Heart right ventricle (tissue), 16 donors: ENCODE data around the gene ANKRD39. TPM values are rescaled to one million over a fixed set of nuclear protein-coding genes. Genes with fewer than 3 reads are reported as not detected.
A peak's percentile ranks its signal among the peaks of the same experiment; 100 is the strongest.

Experiments
- ATAC-seq, 8 donors: fragments of 200-7000 bp; cut with Tn5 transposase; one replicate each; pipeline ENCODE4 v1.9.1; 2020; ENCODE audit warnings: mild to moderate bottlenecking in 8 of 8, moderate library complexity in 8 of 8, moderate number of reproducible peaks in 1 of 8
- DNase-seq, 2 donors: peaks; one replicate each; pipeline ENCODE4 v3.0.0-alpha.2; 2020
- H3K27ac ChIP-seq, 10 donors: fragments of 200-600 bp; sonication (generic) in 2 of 10; one replicate each; pipeline versions ENCODE4 v1.5.0 to v1.8.0; 2020 to 2022; ENCODE audit warnings: mild to moderate bottlenecking in 3 of 10
- H3K27me3 ChIP-seq, 7 donors: fragments of 200-600 bp; one replicate each; pipeline ENCODE4 v1.8.0; 2021 to 2022; ENCODE audit warnings: mild to moderate bottlenecking in 2 of 7
- H3K36me3 ChIP-seq, 9 donors: fragments of 200-600 bp; sonication (generic) in 1 of 9; one replicate each; pipeline versions ENCODE4 v1.5.0 to v1.8.0; 2020 to 2022; ENCODE audit warnings: mild to moderate bottlenecking in 2 of 9
- H3K4me1 ChIP-seq, 9 donors: fragments of 200-600 bp; sonication (generic) in 1 of 9; one replicate each; pipeline versions ENCODE4 v1.5.0 to v1.8.0; 2020 to 2022; ENCODE audit warnings: mild to moderate bottlenecking in 4 of 9
- H3K4me3 ChIP-seq, 10 donors: fragments of 200-600 bp; sonication (generic) in 2 of 10; one replicate each; pipeline versions ENCODE4 v1.5.0 to v1.8.0; 2020 to 2022; ENCODE audit warnings: mild to moderate bottlenecking in 7 of 10, moderate library complexity in 2 of 10
- H3K9me3 ChIP-seq, 11 donors: fragments of 200-600 bp in 10 of 11; sonication (generic) in 2 of 11; one replicate each; pipeline versions ENCODE4 v1.5.0 to v1.8.0; 2013 to 2022; ENCODE audit warnings: mild to moderate bottlenecking in 2 of 11, control low read depth in 1 of 11, moderate library complexity in 1 of 11
- CTCF ChIP-seq, 9 donors: fragments of 200-600 bp; sonication (generic) in 2 of 9; IDR thresholded peaks; one replicate each; pipeline versions ENCODE4 v1.5.0 to v1.8.0; 2021 to 2022; ENCODE audit warnings: antibody characterized with exemption in 9 of 9, mild to moderate bottlenecking in 5 of 9, moderate library complexity in 1 of 9
- WGBS, 2 donors: extraction: QIAGEN DNeasy Blood & Tissue Kit; methylation state at CpG; one replicate each; pipeline ENCODE4 v1.1.7; 2013; ENCODE audit warnings: inconsistent platforms in 1 of 2; 5-methylcytosine and 5-hydroxymethylcytosine counted together
- intact Hi-C, 10 donors: fragments of 100-400 bp; cut with DNase I; formaldehyde crosslinking; loops; one replicate each; pipeline versions ENCODE4 v1.11.1 to v1.14.2; 2022
- long read RNA-seq, 3 donors: library from polyadenylated mRNA; unstranded; transcript quantifications; one replicate each; pipeline ENCODE4 v2.0.0, GENCODE V29; 2020 to 2021
- polyA plus RNA-seq, 2 donors: library from polyadenylated mRNA; stranded (reverse); fragments of 200-250 nt; gene quantifications; one replicate each; pipeline ENCODE4 v1.2.3, GENCODE V29; 2013
- total RNA-seq, 10 donors: library from RNA; stranded (reverse); fragmentation: NEBNext Ultra II Directional in 3 of 10; extraction: Animal tissue kit (Norgen Biotek cat#: 25700) in 3 of 10; gene quantifications; one replicate each; pipeline versions ENCODE4 v1.2.1 to v1.2.4, GENCODE V29; 2021 to 2023
- donor health status: Arrhythmogenic right ventricular cardiomyopathy.
- donor health status: ischemic (EF 13 %, LVEDD 7.1; RV severe dilation, severe dysfunction).
- donor health status: healthy with polysubstance abuse.
- donor health status: DM: no; HTN: yes; CAD: no.
- donor health status: DM: no; HTN: no; CAD: no.
- donor health status: ischemic (EF 25% LVEDD 6.9; RV normal size, moderate dysfunction).
- donor health status: ischemic (EF 25% LVEDD 5.7; RV mildly dilated, moderate dysfunction).
- donor health status: healthy.
- donor health status: DM: yes; HTN: yes; CAD: no.
- donor health status: Ischemic cardiomyopathy.
- donor health status: ischemic (EF 35%, LVEDD 5.7; RV mildly dilated, moderate dysfunction).
- donor health status: nonischemic (EF 11% LVEDD 7.7; RV severe dilation, severe dysfunction).
- donor health status: DM: yes; HTN: yes; CAD: no.
- donor health status: PGD.
- donor health status: ischemic (EF 29% LVEDD 5.4; RV normal size, mild dysfunction).
- donor health status: nonischemic (EF 23%, LVEDD 6.1; RV moderate dilation, normal function).

ANKRD39 gene, protein sequence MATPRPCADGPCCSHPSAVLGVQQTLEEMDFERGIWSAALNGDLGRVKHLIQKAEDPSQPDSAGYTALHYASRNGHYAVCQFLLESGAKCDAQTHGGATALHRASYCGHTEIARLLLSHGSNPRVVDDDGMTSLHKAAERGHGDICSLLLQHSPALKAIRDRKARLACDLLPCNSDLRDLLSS
- total RNA-seq, result 10 to 100 TPM; 14.2 to 19.2 (median 15.9) TPM
- 10 to 100 TPM; 18.7 to 26.5 TPM for polyA plus RNA-seq
- long read RNA-seq, donor 1, transcript ANKRD39-201 (4 exons, 976 nt), result major isoform, 18 of 21 reads
- long read RNA-seq, donor 1, partial matches to known transcripts, result 1 of 21 reads
- long read RNA-seq, donor 1, other reads (novel, unspliced or antisense), result 2 of 21 reads
- long read RNA-seq, donor 2, transcript ANKRD39-201 (4 exons, 976 nt), result major isoform, 28 of 29 reads
- long read RNA-seq, donor 2, partial matches to known transcripts, result 1 of 29 reads
- long read RNA-seq, donor 2, other reads (novel, unspliced or antisense), result 0 of 29 reads
- long read RNA-seq, donor 3, partial matches to known transcripts, result 0 of 4 reads
- long read RNA-seq, donor 3, other reads (novel, unspliced or antisense), result 1 of 4 reads

DNA sequence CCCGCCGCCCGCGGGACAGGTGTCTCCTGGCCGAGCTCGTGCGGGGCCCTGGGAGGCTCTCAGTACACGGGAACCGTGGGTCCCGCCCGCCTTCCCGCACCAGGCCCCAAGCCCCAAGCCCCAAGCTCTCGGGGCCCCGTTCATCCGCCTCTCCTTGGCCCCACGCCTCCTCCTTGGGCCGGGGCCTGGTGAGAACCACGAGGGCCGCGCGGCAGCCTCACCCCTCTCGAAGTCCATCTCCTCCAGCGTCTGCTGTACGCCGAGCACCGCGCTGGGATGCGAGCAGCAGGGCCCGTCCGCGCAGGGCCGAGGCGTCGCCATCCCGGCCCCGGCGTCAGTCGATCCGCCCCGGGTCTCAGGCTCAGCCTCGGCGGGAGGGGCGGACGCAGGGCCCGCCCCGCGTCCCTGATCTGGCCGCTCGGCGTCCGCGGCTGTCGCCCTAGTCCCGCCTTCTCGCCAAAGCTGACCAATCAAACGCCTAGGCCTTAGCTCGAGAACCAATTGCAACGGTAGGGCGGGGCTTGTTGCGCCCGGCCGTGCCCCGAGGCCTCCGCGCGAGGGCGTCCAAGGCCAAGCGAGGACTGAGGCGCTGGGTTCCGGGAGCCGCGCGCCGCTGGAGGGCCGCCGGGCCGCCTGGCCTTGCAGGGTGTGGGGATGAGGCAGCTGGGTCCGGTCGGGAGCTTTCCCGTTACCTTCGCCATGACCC, at the start of gene ANKRD39:
ANKRD39 (minus strand) TSS at position 350 of the 706 bp plus-strand sequence; CDS start at position 321, 29 bp downstream.
- H3K27ac ChIP-seq, result peak within 1 kb of the TSS; percentile 55 to 90 (median 84)
- WGBS, 2 donors, result 0 to 1% methylated on average over 80 to 81 of the region's 81 CpGs
- ATAC-seq, result peak; percentile 91 to 97 (median 94)
- H3K4me3 ChIP-seq, result peak within 1 kb of the TSS; percentile 76 to 95 (median 80)
- peaks cover 0 to 51% (median 26%) of the 10 kb centered on the region in 9 donors for H3K36me3 ChIP-seq
- H3K27me3 ChIP-seq, result peaks cover 0 to 6% (median 0%) of the 10 kb centered on the region in 7 donors
- intact Hi-C loops, result loop anchor here (1.0 to 10.0 kb wide), 10 partner anchors 41 to 257 kb away; partner anchors contain the start of genes ANKRD36 (in 2 of the 10), CNNM3 (in 2 of the 10) and KANSL3 (in 1 of the 10)
- no peaks in the 10 kb centered on the region for H3K9me3 ChIP-seq
- peaks cover 18 to 55% (median 48%) of the 10 kb centered on the region in 9 donors for H3K4me1 ChIP-seq
- peak; percentile 98 for DNase-seq
- TF ChIP-seq CTCF (IDR thresholded peaks at IDR 0.05), result peak; percentile 74 to 100 (median 92)

GRCh38 chr2:96906729-96907114, 48.9 kb upstream of the ANKRD39 start:
- Histone ChIP-seq H3K4me1 (peaks cover 28 to 48% (median 45%) of the 10 kb centered on the region in 9 donors), H3K27me3 (no peaks in the 10 kb centered on the region), H3K36me3 (no peaks in the 10 kb centered on the region), H3K9me3 (no peaks in the 10 kb centered on the region), H3K27ac (peak overlapping the region; percentile 81 to 98 (median 94)), H3K4me3 (peak overlapping the region in 9 of 10 donors; percentile 14 to 37 (median 28))
- TF ChIP-seq CTCF (IDR thresholded peaks at IDR 0.05), result no peak
- 24 to 25% methylated on average over 13 of the region's 13 CpGs for WGBS, 2 donors
- peak; percentile 54 to 64 for DNase-seq
- peak; percentile 25 to 58 (median 49) for ATAC-seq
- intact Hi-C loops, result loop anchor here in 5 of 10 donors (1.0 to 5.0 kb wide), 5 partner anchors 34 to 46 kb away; partner anchors contain the start of gene SEMA4C (in 1 of the 5)

DNA sequence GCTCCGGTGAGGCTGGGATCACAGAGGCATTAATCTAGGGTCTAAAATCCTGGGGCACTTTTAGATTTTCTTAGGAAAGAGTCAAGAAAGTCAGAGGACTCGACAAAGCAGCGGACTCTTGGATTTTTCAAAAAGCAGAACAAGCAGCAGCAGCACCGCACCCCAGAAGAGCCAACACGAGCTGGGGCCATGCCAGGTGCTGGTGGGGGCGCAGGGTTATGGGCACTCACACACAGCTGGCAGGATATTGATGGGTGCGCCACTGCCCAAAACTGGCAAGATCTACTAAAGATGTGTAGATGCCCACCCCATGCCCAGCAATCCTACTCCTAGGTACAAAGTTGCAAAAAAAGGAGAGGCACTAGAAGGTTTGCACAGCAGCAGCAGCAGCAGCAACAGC, 46.0 kb upstream of the ANKRD39 start:
- peaks cover 22 to 39% (median 30%) of the 10 kb centered on the region in 9 donors for H3K4me1 ChIP-seq
- TF ChIP-seq CTCF (IDR thresholded peaks at IDR 0.05), result no peak
- no peaks in the 10 kb centered on the region for H3K36me3 ChIP-seq
- H3K27me3 ChIP-seq, result no peaks in the 10 kb centered on the region
- WGBS, 2 donors, result 85 to 88% methylated on average over 7 of the region's 7 CpGs
- no peak overlapping the region for H3K27ac ChIP-seq
- no peak for DNase-seq
- ATAC-seq, result no peak
- no peak overlapping the region for H3K4me3 ChIP-seq
- H3K9me3 ChIP-seq, result no peaks in the 10 kb centered on the region
- intact Hi-C loops, result no loop called here

DNA sequence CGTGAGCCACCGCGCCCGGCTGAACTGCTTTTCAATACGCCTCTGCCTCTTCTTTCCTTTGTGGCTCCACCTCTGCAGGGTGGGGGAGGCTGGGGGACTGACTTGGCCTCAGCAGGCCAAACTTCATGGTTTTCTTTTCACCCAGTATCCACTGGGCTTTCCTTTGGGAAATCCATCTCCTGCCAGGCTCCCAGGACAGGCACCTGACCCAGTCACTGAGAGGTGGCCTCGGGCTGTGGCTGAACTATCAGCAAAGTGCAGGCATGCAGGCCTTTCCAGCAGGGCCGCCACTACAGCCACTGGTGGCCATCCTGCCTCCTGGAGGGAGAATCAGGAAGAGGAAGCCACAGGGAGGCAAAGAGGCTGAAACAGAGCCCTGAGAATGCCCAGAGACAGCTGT, 45.5 kb upstream of the ANKRD39 start:
- DNase-seq, result no peak
- no peak for ATAC-seq
- intact Hi-C loops, result no loop called here
- Histone ChIP-seq H3K36me3 (no peaks in the 10 kb centered on the region), H3K27me3 (no peaks in the 10 kb centered on the region), H3K4me1 (peaks cover 22 to 34% (median 25%) of the 10 kb centered on the region in 9 donors), H3K9me3 (no peaks in the 10 kb centered on the region), H3K27ac (no peak overlapping the region), H3K4me3 (no peak overlapping the region)
- 89 to 90% methylated on average over 7 of the region's 7 CpGs for WGBS, 2 donors
- TF ChIP-seq CTCF (IDR thresholded peaks at IDR 0.05), result no peak
